Loucy (cell line): ENCODE data around the gene MINDY3.

Source experiments
- H2AFZ ChIP-seq: fragments of 200-600 bp; sonication (generic); 2 replicates; pipeline ENCODE4 v1.6.0; 2016; ENCODE audit warnings: antibody characterized with exemption, mild to moderate bottlenecking, low read length, moderate library complexity
- H3F3A ChIP-seq: fragments of 200-600 bp; 2 replicates; pipeline ENCODE4 v1.6.0; 2016; ENCODE audit warnings: antibody characterized with exemption, low read depth, mild to moderate bottlenecking
- H3K27me3 ChIP-seq: fragments of 200-600 bp; sonication (generic); 2 replicates; pipeline ENCODE4 v1.6.1; 2014; ENCODE audit warnings: low read length, mild to moderate bottlenecking; ENCODE audit not compliant: insufficient read depth, poor library complexity, severe bottlenecking
- H3K36me3 ChIP-seq: fragments of 200-600 bp; sonication (generic); 2 replicates; pipeline ENCODE4 v1.6.1; 2016; ENCODE audit warnings: low read length; ENCODE audit not compliant: insufficient read depth
- H3K4me1 ChIP-seq: fragments of 200-600 bp; sonication (generic); 2 replicates; pipeline ENCODE4 v1.5.1; 2014; ENCODE audit warnings: low read length, mild to moderate bottlenecking; ENCODE audit not compliant: insufficient read depth, poor library complexity, severe bottlenecking
- H3K4me2 ChIP-seq: fragments of 200-600 bp; sonication (generic); 2 replicates; pipeline ENCODE4 v1.6.0; 2014; ENCODE audit warnings: antibody characterized with exemption, low read length, low read depth, mild to moderate bottlenecking; ENCODE audit not compliant: poor library complexity, severe bottlenecking
- H3K4me3 ChIP-seq: fragments of 200-600 bp; sonication (generic); 2 replicates; pipeline ENCODE4 v1.5.1; 2014; ENCODE audit warnings: low read length, mild to moderate bottlenecking, mixed read lengths; ENCODE audit not compliant: poor library complexity, severe bottlenecking
- H3K79me2 ChIP-seq: fragments of 200-600 bp; sonication (generic); 2 replicates; pipeline ENCODE4 v1.6.1; 2014; ENCODE audit warnings: low read length; ENCODE audit not compliant: insufficient read depth
- H3K9ac ChIP-seq: fragments of 200-600 bp; sonication (generic); 2 replicates; pipeline ENCODE4 v1.6.0; 2014; ENCODE audit warnings: mild to moderate bottlenecking, low read depth, low read length, moderate library complexity; ENCODE audit not compliant: poor library complexity, severe bottlenecking
- H3K9me2 ChIP-seq: fragments of 200-600 bp; sonication (generic); replicated peaks from 2 replicates; pipeline ENCODE4 v1.6.1; 2016; ENCODE audit warnings: low read depth, low read length, mixed read lengths
- H3K9me3 ChIP-seq: fragments of 200-600 bp; sonication (generic); 2 replicates; pipeline ENCODE4 v1.6.1; 2014; ENCODE audit warnings: mild to moderate bottlenecking, antibody characterized with exemption, low read length, low read depth; ENCODE audit not compliant: insufficient read depth
- H4K20me1 ChIP-seq: fragments of 200-600 bp; sonication (generic); 2 replicates; pipeline ENCODE4 v1.6.0; 2014; ENCODE audit warnings: antibody characterized with exemption, low read length, mild to moderate bottlenecking; ENCODE audit not compliant: insufficient read depth, poor library complexity, severe bottlenecking
- EZH2phosphoT487 ChIP-seq: fragments of 200-600 bp; IDR thresholded peaks from 2 replicates; pipeline ENCODE4 v1.6.1; 2018; ENCODE audit warnings: antibody characterized with exemption, mild to moderate bottlenecking, moderate library complexity, borderline replicate concordance
- TF ChIP-seq, protein P1 (sequence below): fragments of 200-600 bp; sonication (generic); conservative IDR thresholded peaks from 2 replicates; pipeline ENCODE4 v1.5.1; 2014; ENCODE audit warnings: mild to moderate bottlenecking, antibody characterized with exemption, low read length

The MINDY3 gene

DNA sequence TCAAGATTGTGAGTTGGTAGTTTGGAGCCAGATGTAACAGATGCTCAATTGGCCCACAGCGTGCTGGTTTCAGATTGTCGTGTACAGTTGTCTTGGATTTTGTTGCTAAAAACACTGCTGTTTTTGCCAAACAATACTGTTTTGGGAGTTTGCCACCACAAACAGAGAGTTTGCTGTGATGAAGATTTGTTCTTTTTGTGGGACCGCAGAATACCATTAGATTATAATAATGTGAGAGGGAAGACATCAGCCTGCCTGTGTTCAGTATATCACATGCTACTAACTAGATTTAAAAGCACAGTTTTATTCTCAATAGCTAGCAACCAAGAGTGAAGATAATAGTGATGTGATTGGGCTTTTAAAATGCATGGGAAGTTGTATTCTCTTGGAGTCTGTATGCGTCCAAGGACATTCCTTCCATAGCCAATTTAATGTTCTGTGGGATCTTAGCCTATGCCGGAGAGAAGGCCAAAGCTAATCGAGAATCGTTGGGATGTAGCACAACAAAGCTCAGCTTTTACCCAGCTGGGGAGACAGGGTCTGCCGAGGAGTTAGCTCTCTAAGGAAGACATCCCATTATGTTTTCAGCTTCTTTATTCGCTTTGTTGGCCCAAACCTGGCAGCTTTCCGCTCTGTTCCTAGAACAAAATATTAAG, 121.9 kb downstream of the MINDY3 start:
- H3K9me2 ChIP-seq: no peaks in the 10 kb centered on the region
- H2AFZ ChIP-seq: no peak overlapping the region
- no peak for TF ChIP-seq EZH2phosphoT487
- TF ChIP-seq, protein P1, sequence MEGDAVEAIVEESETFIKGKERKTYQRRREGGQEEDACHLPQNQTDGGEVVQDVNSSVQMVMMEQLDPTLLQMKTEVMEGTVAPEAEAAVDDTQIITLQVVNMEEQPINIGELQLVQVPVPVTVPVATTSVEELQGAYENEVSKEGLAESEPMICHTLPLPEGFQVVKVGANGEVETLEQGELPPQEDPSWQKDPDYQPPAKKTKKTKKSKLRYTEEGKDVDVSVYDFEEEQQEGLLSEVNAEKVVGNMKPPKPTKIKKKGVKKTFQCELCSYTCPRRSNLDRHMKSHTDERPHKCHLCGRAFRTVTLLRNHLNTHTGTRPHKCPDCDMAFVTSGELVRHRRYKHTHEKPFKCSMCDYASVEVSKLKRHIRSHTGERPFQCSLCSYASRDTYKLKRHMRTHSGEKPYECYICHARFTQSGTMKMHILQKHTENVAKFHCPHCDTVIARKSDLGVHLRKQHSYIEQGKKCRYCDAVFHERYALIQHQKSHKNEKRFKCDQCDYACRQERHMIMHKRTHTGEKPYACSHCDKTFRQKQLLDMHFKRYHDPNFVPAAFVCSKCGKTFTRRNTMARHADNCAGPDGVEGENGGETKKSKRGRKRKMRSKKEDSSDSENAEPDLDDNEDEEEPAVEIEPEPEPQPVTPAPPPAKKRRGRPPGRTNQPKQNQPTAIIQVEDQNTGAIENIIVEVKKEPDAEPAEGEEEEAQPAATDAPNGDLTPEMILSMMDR: no peak

DNA sequence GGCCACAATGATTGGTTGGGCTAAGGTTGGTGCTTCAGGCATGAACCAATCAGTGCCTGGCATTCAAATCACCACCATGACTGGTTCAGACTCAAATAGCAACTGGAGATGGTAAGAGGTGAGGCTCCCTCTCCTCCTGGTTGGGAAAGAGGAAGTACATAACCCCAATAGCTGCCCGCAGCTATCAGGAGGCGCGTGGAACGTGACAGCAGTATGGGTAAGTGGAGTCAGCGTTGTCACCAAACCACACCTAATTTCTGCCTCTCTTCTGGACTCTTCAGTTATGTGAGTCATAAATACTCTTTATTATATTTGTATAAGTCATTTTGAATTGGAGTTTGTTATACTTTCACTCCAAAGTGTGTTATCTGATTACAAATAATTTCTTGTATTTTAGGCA, 122.7 kb downstream of the MINDY3 start:
- TF ChIP-seq EZH2phosphoT487: no peak
- TF ChIP-seq, protein P1: no peak
- no peak overlapping the region for H2AFZ ChIP-seq

More for the DNA sequence above, 121.9 kb downstream of the MINDY3 start:
- Histone ChIP-seq H3F3A (no peaks in the 10 kb centered on the region), H3K9ac (no peak overlapping the region), H3K27me3 (no peaks in the 10 kb centered on the region), H3K79me2 (no peaks in the 10 kb centered on the region), H3K36me3 (no peaks in the 10 kb centered on the region), H3K4me2 (no peak overlapping the region), H3K4me1 (no peaks in the 10 kb centered on the region), H3K4me3 (no peak overlapping the region), H4K20me1 (no peaks in the 10 kb centered on the region), H3K9me3 (no peaks in the 10 kb centered on the region)

DNA sequence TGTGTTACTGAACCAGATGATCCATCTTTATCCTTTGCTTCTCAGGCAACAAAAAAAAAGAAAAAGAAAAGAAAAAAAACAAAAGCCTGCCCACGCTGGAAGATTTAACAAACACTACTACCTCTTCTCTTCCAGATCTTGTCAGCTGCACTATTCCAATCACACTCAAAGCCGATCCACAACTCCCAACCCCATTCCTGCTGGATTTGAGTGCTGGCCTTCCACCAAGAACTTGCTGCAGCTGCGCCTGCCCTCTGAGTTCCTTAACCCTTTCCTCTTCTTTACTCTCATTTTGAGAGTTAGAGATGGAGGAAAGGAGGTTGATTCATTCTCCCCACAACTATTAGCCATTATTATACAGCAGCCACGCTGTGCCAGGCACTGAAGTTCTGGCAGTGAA, 124.5 kb downstream of the MINDY3 start:
- Histone ChIP-seq H3K27me3 (no peaks in the 10 kb centered on the region), H2AFZ (no peak overlapping the region), H3K79me2 (no peaks in the 10 kb centered on the region), H3K36me3 (no peaks in the 10 kb centered on the region), H3K9me2 (no peaks in the 10 kb centered on the region), H3F3A (no peaks in the 10 kb centered on the region), H3K4me3 (no peak overlapping the region), H3K4me2 (no peak overlapping the region), H4K20me1 (no peaks in the 10 kb centered on the region), H3K9ac (no peak overlapping the region), H3K4me1 (no peaks in the 10 kb centered on the region), H3K9me3 (no peaks in the 10 kb centered on the region)
- TF ChIP-seq EZH2phosphoT487: no peak
- TF ChIP-seq, protein P1: no peak

More for the DNA sequence above, 122.7 kb downstream of the MINDY3 start:
- Histone ChIP-seq H3K9me3 (no peaks in the 10 kb centered on the region), H3K4me2 (no peak overlapping the region), H3K27me3 (no peaks in the 10 kb centered on the region), H3K4me3 (no peak overlapping the region), H3K79me2 (no peaks in the 10 kb centered on the region), H3K36me3 (no peaks in the 10 kb centered on the region), H3K4me1 (no peaks in the 10 kb centered on the region), H3F3A (no peaks in the 10 kb centered on the region), H3K9me2 (no peaks in the 10 kb centered on the region), H4K20me1 (no peaks in the 10 kb centered on the region), H3K9ac (no peak overlapping the region)
